ENCODE results near the gene IBSP. TPM values are rescaled to one million over a fixed set of nuclear protein-coding genes. Genes with fewer than 3 reads are reported as not detected.

The IBSP gene
- total RNA-seq, 3 donors from 2014 or later (not counting 1 experiment from before 2014, with no cell fraction given) = not detected

DNA sequence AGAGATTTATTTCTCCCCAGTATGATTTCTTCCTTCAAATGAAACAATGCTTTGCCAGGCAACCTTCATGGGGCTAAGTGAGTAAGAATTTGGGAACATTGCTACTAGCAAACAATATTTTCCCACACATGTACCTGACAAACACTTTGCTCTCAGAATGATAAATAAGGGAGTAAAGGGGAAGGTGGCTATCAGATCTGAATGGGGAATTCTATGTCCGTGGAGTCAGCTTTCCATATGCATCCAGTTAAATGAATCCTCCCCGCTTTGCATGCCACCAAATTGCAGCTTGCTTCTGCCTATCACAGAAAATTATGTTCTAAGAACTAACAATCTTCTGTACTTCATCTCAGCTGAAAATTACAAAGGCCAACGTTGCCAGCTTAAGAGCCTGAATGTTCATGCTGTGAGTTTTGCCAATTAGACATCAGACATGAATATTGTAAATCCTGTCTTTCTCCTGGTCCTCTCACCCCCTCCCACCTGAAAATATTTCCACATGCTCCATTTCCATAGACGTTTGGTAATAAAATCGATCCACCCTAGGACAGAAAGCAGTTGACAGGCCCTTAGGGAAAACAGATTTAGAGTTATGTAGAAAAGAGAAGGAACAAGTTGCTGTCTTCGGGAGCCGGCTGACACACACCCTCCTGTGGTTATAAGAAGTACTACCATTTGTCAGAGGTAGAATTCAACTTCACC, 39.7 kb downstream of the IBSP start:
- intact Hi-C loops (cut with micrococcal nuclease) = no loop called here
- no peaks in the 10 kb centered on the region for H3K4me1 Mint-ChIP-seq
- no peaks in the 10 kb centered on the region for H3K36me3 Mint-ChIP-seq

DNA sequence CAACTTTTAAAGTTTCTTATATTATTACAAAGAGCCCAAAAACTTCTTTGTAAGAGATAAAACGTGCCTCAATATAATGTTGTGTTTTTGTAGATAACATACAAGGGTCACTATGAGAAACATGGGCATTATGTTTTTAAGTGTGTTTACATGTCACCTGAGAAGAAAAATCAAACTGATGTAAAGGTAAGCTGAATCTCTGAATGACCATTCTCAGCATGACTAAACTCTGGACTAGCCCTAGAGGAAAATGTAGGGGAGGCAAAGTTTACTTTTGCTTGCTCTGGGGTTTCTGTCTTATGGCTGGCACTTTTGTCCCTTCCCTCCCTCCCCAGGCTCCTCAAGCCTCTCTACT, 40.2 kb downstream of the IBSP start:
- no peak for DNase-seq
- Mint-ChIP-seq H3K27ac (no peak overlapping the region), H3K4me3 (no peak overlapping the region), H3K36me3 (no peaks in the 10 kb centered on the region), H3K4me1 (no peaks in the 10 kb centered on the region), H3K27me3 (ENCODE audit: low read depth in 2 of 2) (peaks cover 16 to 39% of the 10 kb centered on the region in 2 donors), H3K9me3 (no peaks in the 10 kb centered on the region)
- no peak overlapping the region for H3K4me3 ChIP-seq (ENCODE audit: low read length)
- no peak for ATAC-seq
- TF ChIP-seq, protein P1, sequence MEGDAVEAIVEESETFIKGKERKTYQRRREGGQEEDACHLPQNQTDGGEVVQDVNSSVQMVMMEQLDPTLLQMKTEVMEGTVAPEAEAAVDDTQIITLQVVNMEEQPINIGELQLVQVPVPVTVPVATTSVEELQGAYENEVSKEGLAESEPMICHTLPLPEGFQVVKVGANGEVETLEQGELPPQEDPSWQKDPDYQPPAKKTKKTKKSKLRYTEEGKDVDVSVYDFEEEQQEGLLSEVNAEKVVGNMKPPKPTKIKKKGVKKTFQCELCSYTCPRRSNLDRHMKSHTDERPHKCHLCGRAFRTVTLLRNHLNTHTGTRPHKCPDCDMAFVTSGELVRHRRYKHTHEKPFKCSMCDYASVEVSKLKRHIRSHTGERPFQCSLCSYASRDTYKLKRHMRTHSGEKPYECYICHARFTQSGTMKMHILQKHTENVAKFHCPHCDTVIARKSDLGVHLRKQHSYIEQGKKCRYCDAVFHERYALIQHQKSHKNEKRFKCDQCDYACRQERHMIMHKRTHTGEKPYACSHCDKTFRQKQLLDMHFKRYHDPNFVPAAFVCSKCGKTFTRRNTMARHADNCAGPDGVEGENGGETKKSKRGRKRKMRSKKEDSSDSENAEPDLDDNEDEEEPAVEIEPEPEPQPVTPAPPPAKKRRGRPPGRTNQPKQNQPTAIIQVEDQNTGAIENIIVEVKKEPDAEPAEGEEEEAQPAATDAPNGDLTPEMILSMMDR (IDR thresholded peaks at IDR 0.05) = no peak
- H3K9me3 ChIP-seq (ENCODE audit: control insufficient read depth, insufficient read depth, low read length) = no peaks in the 10 kb centered on the region
- intact Hi-C loops (cut with micrococcal nuclease) = no loop called here
- H3K27me3 ChIP-seq (ENCODE audit: control insufficient read depth, insufficient read depth, low read length) = peaks cover 5% of the 10 kb centered on the region
- H3K4me1 ChIP-seq (ENCODE audit: control insufficient read depth, insufficient read depth, low read length) = no peaks in the 10 kb centered on the region
- no peaks in the 10 kb centered on the region for H3K36me3 ChIP-seq (ENCODE audit: control insufficient read depth, insufficient read depth, low read length)
- no peak overlapping the region for H3K27ac ChIP-seq (ENCODE audit: low read length)
- WGBS (ENCODE audit: insufficient coverage) = 0% methylated on average over 1 of the region's 1 CpG

More for the DNA sequence above, 39.7 kb downstream of the IBSP start:
- Histone ChIP-seq H3K27ac (ENCODE audit: low read length) (no peak overlapping the region), H3K4me3 (ENCODE audit: low read length) (no peak overlapping the region), H3K27me3 (ENCODE audit: control insufficient read depth, insufficient read depth, low read length) (peaks cover 5% of the 10 kb centered on the region), H3K36me3 (ENCODE audit: control insufficient read depth, insufficient read depth, low read length) (no peaks in the 10 kb centered on the region), H3K9me3 (ENCODE audit: control insufficient read depth, insufficient read depth, low read length) (no peaks in the 10 kb centered on the region), H3K4me1 (ENCODE audit: control insufficient read depth, insufficient read depth, low read length) (no peaks in the 10 kb centered on the region)
- Mint-ChIP-seq H3K27me3 (ENCODE audit: low read depth in 2 of 2) (peaks cover 16 to 34% of the 10 kb centered on the region in 2 donors), H3K4me3 (no peak overlapping the region), H3K9me3 (no peaks in the 10 kb centered on the region), H3K27ac (no peak overlapping the region)
- ATAC-seq (peak in 2 of 3 donors; percentile 50 to 53), DNase-seq (peak in 1 of 2 donors; percentile 26)
- TF ChIP-seq, protein P1 (IDR thresholded peaks at IDR 0.05) = peak; percentile 44
- WGBS (ENCODE audit: insufficient coverage) = 79% methylated on average over 3 of the region's 7 CpGs

DNA sequence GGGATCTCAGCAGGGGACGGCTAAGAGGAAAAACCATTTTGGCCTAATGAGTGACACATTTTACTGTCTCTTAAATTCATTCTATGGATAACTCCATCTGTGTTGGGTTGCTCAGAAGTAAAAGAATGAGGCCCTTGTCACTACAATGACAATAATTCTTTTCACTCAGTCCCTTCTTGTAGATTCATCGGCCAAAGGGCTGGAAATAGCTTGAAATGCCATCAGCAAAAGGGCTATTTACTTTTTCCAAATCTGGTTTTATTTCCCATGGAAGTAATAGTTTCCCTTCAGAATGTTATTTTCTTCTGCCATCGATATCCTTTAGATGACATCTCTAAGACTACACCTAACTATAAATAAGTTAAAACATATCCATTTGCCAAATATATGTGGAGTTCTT, 40.8 kb downstream of the IBSP start:
- 100% methylated on average over 2 of the region's 3 CpGs for WGBS (ENCODE audit: insufficient coverage)
- H3K36me3 ChIP-seq (ENCODE audit: control insufficient read depth, insufficient read depth, low read length) = no peaks in the 10 kb centered on the region
- H3K4me3 ChIP-seq (ENCODE audit: low read length) = no peak overlapping the region
- H3K27me3 Mint-ChIP-seq (ENCODE audit: low read depth in 2 of 2) = peaks cover 20 to 41% of the 10 kb centered on the region in 2 donors
- intact Hi-C loops (cut with micrococcal nuclease) = loop anchor here (10.0 kb wide), 2 partner anchors 285 to 465 kb away; no protein-coding TSS in a partner anchor
- H3K9me3 ChIP-seq (ENCODE audit: control insufficient read depth, insufficient read depth, low read length) = no peaks in the 10 kb centered on the region
- TF ChIP-seq, protein P1 (IDR thresholded peaks at IDR 0.05) = no peak
- H3K27me3 ChIP-seq (ENCODE audit: control insufficient read depth, insufficient read depth, low read length) = peaks cover 5% of the 10 kb centered on the region
- no peaks in the 10 kb centered on the region for H3K9me3 Mint-ChIP-seq
- no peaks in the 10 kb centered on the region for H3K36me3 Mint-ChIP-seq
- no peaks in the 10 kb centered on the region for H3K4me1 Mint-ChIP-seq
- H3K4me3 Mint-ChIP-seq = no peak overlapping the region
- ATAC-seq = no peak
- no peak overlapping the region for H3K27ac Mint-ChIP-seq
- H3K4me1 ChIP-seq (ENCODE audit: control insufficient read depth, insufficient read depth, low read length) = no peaks in the 10 kb centered on the region
- no peak overlapping the region for H3K27ac ChIP-seq (ENCODE audit: low read length)
- DNase-seq = no peak

Measured in natural killer cell (primary cell).